Cerebellar nuclear complex (tissue), 1 donor: ENCODE measurements around the gene TGFB2.

Source experiments
- DNase-seq, 2 experiments: peaks; one replicate each; lab custom pipeline; 2025; lab: John Stamatoyannopoulos, UW

Gene TGFB2

DNA sequence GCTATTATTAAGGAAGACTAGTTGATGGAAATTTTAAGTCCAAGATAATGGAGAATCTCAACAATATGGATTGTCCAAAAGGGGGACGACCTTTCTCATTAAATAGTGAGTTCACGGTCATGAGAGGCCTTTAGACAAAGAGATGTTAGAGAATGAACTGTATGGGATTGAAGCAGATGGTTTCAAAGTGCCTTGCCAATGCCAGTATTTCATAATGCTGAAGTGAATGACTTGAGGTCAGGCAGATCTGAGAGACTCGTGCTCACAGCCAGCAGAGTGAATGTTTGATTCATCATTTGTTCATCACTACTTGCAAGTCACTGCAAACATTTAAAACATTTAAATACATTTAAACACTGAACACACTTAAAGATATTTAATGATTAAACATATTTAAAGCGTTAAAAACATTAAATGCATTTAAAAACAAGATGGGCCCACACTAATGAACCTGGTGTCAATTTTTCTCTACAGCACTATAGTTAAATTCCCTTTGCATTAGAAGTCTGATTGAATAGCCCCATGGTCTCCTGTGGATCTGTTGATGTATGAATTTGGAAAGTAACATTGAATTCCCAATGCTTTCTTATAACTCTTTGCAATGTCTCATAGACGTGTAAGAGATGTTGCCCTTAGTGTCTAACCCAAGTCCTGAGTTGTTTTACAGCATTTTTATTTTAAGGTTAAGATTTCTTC is 80.7 kb downstream of the TGFB2 start:
- DNase-seq: no peak

DNA sequence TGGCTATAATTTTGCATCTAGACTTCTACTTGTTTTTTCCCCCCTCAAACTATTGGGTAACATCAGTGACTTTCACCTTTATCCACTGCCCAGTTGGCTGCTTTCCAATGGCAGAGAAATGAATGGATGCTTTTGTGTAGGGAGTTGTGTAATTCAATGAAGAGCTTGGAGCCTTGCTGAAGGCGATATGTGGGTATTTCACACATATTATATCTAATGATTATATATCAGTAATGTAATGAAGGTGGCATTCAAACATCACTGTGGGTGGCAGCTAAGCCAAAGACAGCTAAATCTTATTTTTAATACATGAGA is 81.2 kb downstream of the TGFB2 start:
- DNase-seq: no peak

DNA sequence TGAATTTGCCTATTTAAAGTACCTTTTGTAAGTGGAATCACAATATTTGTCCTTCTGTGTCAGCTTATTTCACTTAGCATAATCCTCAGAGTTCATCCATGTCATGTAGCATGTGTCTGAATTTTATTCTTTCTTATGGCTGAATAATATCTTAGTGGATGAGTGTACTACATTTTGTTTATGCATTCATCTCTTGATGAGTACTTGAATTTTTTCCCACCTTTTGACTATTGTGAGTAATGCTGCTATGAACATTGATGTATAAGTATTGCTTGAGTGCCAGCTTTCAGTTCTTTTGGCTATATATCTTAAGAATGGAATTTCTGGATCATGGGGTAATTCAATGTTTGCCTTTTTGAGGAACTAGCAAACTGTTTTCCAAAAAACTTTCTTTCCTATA is 84.2 kb downstream of the TGFB2 start:
- no peak for DNase-seq

DNA sequence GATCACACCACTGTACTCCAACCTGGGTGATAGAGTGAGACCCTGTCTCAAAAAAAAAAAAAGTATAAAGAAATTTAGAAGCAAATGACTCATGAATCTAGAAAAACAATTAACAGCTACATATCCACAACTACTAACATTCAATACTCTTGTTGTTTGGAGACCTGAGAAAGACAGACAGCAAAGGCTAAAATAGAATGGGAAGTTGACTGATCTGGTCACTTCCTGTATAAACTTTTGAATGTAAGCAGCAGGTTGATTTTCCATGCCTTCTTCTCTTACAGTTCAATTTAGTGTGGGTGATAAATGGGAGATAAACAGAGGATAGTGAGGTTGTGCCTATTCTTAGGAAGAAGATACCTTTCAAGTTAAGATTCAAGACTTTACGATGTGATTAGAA is 85.2 kb downstream of the TGFB2 start:
- no peak for DNase-seq

DNA sequence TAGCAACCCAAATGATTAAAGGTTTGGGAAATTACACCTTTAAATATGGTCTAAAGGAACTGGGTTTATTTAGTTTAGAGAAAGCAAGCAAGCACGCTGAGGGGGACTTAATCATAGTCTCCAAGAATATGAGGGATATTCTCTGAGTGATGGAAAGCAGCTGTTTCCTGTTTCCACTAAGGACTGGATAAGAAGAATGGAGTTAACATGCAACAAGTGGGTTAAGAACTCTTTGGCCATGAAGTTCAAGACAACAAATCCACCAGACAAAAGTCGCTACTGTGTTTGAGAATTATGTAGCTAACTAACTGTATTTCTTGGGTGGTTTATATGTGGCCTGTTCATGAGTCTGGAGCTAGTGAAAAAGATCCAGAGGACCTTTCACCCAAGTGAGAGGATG is 85.7 kb downstream of the TGFB2 start:
- DNase-seq: no peak

DNA sequence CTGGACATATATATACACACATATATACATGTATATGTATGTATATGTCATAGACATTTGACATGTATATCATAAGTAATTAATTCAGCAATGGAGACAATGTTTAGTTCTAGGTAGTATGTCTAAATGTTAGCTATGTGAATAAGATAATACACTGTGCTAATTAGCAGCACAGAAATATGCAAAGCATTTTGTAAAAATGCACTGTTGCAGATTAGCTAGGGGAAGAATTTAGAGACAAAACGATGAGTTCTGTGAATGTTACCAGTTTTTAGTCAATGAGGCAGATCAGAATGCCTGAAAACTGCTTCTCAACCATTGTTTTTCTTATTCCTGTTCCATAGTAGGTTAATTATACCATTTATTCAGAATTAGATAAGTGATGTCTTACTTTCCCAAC is 86.3 kb downstream of the TGFB2 start:
- DNase-seq: no peak

DNA sequence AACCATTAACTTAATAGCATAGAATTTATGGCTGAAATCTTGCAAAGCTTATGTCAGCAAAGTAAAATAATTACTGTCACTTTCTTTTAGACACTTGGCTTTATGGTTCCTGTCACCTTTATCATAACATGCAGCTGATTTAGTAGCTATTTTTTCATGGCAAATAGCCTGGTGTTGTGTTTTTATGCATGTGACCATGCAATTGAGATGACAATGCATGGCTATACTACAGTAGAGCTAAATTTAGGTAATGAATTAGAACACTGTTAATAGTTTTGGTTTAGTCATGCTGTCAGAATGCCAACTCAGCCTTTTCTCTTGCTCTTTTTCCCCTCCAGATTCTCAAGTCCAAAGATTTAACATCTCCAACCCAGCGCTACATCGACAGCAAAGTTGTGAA is 88.6 kb downstream of the TGFB2 start:
- no peak for DNase-seq

DNA sequence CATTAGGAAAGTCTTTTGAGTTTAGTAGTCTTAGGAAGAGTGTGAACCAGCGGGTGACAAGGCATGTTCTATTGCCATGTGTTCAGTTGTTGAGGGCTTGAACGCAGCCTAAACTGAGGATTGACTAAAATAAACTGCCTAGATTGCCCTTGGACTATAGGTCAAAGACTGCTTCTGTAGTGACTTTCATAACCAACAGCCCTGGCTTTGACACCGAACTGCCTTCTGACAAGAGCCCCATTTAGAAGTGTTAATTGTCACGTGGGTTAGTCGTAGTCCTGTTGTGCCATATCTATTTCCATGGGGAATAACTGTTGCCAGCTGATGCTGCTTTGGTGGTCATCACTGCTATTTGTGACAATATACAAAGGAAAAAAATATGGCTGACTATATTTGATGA is 90.4 kb downstream of the TGFB2 start:
- DNase-seq: no peak

DNA sequence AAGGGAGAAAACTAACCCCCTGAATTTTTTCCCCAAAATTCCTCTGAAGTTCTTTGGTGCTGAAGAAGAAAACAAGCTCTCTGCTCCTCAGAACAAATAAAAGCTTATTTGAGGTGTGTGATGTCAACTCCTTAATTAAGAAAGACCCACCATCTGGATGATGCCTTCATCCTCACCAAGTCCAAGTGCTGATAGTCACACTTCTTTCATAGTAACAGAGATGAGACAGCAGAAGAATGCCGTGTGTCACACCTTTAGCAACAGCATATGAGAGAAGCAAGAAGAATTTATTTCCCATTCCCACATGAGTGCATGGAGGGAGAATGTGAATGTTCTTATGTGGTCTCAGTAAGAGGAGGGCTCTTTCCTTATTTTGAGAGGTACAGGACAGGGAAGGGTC is 91.2 kb downstream of the TGFB2 start:
- no peak for DNase-seq

DNA sequence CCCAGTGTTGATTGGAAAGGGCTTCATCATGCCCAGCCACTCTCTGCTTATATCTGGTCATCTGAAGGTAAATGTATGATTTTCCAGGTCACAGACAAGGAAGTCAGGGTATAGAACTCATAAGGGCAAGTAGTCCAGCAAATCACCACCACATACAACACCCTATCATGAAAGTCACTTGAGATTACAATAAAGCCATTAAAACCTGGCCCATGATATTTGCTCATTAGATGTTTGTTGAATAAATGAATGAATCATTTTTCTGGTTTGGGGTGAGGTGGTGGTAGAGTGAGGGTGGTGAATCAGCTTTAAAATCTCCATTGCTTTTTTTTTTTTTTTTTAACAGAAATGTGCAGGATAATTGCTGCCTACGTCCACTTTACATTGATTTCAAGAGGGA is 91.9 kb downstream of the TGFB2 start:
- DNase-seq: no peak

DNA sequence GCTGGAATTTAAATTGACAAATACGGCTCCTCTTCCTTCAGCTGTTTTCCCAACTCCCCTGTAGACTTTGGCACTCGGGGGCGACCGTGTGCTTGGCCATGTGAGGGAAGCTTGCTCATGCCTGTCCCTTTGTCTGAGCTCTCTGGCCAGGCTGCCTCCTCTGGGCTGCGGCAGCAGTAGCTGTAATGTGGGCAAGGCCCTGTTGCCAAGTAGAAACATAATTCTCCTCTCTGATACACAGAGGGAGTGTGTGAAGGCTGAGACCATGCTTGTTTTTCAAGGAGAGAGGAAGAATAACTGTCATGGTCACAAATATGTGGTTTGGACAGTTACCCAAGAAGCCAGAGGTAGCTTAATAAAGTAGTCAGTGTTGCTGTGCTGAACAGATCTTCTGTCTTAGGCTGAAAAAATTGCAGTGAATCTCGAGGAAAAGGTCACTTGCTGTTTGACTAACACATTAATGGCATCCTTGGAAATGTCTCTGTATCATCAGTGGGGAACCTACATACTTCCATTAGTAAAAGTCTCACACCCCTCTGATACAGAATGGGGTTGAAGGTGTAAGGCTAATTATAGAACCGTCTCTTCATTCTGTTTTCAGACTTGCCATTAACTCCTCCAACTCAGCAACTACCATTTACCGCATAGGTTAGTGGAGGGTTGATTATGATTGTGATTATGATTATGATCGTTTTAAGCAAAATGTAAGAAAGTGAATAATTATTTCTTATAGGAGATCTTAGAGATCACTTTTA is 94.6 kb downstream of the TGFB2 start:
- DNase-seq: no peak

DNA sequence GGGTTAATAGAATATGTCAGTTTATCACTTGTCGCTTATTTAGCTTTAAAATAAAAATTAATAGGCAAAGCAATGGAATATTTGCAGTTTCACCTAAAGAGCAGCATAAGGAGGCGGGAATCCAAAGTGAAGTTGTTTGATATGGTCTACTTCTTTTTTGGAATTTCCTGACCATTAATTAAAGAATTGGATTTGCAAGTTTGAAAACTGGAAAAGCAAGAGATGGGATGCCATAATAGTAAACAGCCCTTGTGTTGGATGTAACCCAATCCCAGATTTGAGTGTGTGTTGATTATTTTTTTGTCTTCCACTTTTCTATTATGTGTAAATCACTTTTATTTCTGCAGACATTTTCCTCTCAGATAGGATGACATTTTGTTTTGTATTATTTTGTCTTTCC is 98.1 kb downstream of the TGFB2 start:
- no peak for DNase-seq

DNA sequence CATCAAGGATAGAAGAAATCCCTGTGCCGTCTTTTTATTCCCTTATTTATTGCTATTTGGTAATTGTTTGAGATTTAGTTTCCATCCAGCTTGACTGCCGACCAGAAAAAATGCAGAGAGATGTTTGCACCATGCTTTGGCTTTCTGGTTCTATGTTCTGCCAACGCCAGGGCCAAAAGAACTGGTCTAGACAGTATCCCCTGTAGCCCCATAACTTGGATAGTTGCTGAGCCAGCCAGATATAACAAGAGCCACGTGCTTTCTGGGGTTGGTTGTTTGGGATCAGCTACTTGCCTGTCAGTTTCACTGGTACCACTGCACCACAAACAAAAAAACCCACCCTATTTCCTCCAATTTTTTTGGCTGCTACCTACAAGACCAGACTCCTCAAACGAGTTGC is 99.0 kb downstream of the TGFB2 start:
- DNase-seq: no peak

DNA sequence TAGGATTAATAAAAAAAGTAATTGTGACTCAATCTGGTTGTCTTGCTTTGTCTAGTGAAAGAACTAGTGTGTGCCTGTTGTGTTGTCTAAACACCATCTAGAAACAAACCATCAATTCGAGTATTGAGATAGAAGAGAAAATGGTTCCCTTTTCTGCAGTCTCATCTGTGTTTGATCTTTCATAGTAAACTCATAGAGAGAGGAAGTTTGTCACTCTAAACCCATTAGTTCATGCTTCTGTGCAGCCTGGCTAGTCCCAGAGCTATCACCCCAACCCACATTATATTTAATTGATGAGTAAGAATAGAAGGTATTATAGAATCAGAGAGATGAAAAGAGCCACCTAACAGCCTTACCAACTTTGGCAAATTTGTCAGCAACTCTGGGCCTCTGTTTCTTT is 99.5 kb downstream of the TGFB2 start:
- DNase-seq: no peak

DNA sequence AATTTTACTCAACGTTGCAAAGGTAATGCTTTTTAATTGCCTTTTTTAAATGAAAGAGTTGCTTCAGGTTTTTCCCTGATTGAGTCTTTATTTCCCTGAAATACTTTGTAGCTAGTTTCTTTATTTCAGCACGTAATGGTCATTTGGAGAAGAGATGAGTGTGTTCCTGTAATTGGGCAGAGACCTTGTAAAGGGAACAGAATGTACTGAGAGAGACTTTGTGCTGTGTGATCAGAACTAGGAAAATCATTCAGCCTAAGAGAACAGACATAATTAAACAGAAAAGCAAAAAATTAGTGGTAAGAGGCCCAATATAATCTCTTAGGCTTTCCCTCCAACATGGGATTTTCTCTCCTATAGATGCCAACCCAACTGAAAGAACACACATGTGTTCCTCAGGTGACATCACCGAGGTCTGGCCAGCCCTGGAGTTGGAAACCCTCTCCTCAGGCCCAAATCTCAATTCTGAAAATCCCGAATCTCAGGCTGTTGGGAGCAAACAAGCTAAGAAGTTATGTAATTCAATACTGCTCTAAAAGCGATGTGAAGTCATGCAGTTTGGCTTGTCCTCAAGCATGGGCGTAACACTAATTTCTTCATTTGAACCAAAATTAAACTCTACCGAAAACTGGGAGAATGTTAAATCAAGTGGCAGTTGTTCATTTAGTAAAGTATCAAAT is 102.0 kb downstream of the TGFB2 start:
- DNase-seq: no peak

DNA sequence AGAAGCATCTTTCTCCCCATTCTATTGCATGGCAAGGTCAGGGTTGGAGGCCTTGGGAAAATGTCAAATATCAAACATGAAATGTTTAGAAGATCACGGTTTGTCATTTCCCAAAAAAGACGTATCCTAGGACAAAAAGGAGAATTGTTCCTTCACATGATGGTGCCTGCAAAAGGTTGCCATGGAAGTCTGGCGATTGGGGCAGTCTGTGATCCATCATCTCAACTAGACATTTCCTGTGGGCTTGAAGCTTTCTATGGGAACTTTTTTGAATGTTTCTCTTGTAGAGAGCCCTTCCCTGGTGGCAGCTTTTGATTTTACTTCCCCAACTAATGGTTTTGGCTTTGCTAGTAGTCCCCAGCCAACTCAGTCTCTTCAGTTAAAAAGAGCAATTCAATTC is 106.3 kb downstream of the TGFB2 start:
- DNase-seq: no peak

DNA sequence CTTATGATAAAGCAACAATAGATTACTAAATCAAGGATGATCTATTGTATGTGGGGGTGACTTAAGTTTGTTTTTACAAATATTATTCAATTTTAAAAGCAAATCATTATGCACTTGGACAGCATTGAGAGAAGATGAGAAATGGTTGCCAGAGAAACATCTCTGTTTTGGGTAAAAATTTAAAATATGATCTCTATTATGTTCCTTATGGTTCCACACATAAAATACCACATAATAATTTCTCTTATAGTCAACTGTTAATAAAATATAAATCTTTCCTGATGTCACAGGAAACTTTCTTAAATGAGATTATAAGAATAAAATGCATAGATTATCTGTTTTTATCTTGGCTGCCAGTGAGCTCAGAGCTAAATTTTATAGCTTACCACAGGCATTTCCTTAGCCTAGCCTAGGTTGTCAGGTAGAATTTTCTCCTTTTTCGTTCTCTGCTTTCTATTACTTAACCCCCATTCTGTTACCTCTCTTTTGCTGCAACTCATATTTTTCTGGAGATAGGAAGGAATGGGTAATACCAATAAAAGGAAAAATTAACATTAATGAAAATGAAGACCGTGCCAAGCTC is 109.7 kb downstream of the TGFB2 start:
- no peak for DNase-seq

DNA sequence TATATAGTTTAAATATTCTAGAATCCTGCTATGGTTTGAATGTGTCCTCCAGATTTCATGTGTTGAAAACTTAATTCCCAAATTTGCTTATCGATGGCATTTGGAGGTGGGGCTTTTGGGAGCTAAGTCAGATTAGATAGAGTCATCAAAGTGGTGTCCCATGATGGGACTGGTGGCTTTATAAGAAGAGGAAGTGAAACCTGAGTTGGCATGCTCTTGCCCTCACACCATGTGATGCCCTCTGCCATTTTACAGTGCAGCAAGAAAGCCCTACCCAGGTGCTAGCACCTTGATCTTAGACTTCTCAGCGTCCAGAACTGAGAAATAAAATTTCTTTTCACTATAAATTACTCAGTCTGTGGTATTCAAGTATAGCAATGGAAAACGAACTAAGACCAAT is 111.3 kb downstream of the TGFB2 start:
- DNase-seq: no peak

DNA sequence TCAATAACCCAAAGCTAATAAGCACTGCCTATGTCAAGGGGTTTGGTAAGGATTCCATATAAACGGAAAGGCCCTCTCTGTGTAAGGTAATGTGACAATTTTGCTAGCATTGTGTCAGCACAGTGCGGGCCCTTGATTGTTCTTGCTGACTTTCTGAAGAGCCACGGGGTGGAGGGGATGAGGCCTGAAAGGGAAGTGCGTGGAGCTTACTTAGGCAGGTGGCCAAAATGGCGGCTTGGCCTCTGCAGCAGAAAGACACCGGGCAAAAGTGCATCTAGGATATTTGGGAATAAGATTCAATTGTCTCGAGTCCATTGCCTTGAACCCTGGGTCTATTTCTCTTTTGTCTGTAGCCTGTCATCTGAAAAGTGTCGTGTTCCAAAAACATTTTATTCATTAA is 114.3 kb downstream of the TGFB2 start:
- no peak for DNase-seq

DNA sequence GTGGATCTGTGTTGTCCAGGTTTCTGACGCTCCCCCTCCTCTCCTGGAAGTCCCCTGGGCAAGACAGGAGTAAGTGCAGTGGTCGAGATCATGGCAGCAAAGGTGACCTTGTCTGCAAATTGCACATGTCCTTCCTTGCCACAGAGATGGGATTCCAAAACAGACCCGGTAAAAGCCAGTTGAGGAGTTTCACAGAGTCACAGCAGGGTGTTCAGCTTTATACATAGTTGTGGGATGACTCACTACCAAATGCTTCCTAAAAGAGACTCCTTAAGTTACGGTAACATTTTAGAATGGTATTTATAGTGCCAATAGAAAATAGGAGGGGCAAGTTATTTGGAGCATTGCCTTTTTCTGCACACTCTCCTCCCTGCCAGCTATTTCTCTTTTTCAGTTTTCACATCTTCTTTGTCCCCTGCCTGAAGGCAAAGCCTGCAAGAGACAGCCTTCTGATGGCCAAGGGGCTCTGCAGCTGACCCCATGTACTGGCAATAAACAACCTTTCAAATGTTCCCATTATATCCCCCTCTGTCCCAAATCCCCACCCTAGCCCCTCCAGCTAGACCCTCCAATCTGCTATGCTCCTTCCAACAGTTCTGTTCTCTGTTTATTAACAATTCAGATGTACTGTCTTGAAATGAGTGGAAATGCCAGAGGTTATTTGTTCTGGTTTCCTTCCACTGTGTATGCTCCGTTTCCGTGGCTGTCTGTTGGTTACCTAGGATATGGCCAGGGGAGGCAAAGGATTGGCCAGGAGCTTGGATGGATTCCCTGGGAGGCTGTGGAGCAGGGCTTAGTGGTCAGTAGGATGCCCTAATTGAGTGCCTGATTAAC is 115.0 kb downstream of the TGFB2 start:
- no peak for DNase-seq

DNA sequence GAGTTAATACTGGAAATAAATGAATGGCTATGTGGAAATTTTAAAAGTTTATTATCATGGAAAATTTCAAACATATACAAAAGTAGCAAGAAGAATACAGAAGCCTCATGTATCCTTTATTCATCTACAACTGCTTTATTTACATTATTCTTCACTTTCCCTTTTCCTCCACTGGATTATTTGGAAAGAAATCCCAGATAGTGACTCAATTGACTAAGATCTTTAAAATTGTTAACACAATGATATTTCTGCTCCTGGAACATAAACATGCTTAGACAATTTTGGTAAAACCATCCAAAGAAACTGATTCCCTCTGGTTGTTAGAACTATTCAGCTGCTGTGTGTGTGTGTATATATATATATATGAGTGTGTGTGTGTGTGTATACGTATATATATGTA is 116.2 kb downstream of the TGFB2 start:
- DNase-seq: no peak

DNA sequence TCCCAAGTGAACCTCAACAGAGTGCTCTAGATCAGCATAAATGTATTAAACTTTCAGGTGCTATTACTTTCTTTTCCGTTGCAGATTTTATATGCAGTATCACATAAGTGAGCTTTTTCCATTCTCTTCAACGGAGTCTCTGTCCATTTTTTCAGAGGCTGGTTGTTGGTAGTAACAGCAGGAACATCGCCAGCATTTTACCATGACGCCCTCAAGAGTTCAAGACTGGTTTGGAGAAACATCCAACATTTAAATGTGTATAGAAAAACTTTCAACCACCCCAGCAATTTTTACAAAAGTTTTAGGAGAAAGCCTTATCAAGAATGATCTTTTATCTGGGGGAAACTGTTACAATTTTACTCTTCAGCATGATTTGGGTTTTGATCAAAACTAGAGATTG is 117.0 kb downstream of the TGFB2 start:
- DNase-seq: no peak
